ENCODE measurements around the gene DBR1.
"Not testable (repeated sequence)": the region's sequence is repeated elsewhere in the genome, so short reads cannot be mapped to it uniquely, and the experiment has no call there.

DBR1 gene

GRCh38 chr3:138186803-138187295 lies 12.1 kb upstream of the DBR1 start:
- DNase-seq: no peak

GRCh38 chr3:138186221-138186620 lies 11.5 kb upstream of the DBR1 start:
- no peak for DNase-seq

GRCh38 chr3:138184994-138185393 lies 10.3 kb upstream of the DBR1 start:
- no peak for DNase-seq

- DNase-seq: peak; percentile 73
These were observed 5.8 kb upstream of the DBR1 start for GRCh38 chr3:138180375-138181029.

GRCh38 chr3:138173769-138174420 lies 826 bp downstream of the DBR1 start:
- DNase-seq: no peak

GRCh38 chr3:138172625-138173024 lies 2.1 kb downstream of the DBR1 start:
- no peak for DNase-seq

- DNase-seq: no peak
These were observed 9.7 kb downstream of the DBR1 start for GRCh38 chr3:138165061-138165460.

GRCh38 chr3:138157743-138158142 lies 17.0 kb downstream of the DBR1 start:
- DNase-seq: no peak

GRCh38 chr3:138154534-138154933 lies 20.2 kb downstream of the DBR1 start:
- DNase-seq: no peak

GRCh38 chr3:138148503-138148902 lies 26.2 kb downstream of the DBR1 start:
- no peak for DNase-seq

GRCh38 chr3:138142181-138142580 lies 32.5 kb downstream of the DBR1 start:
- DNase-seq: not testable (repeated sequence)

- no peak for DNase-seq
These were observed 33.8 kb downstream of the DBR1 start for GRCh38 chr3:138140940-138141339.

- no peak for DNase-seq
These were observed 35.0 kb downstream of the DBR1 start for GRCh38 chr3:138139691-138140090.

GRCh38 chr3:138137861-138138260 lies 36.9 kb downstream of the DBR1 start:
- DNase-seq: no peak

GRCh38 chr3:138136201-138136600 lies 38.5 kb downstream of the DBR1 start:
- no peak for DNase-seq

- DNase-seq: no peak
These were observed 38.9 kb downstream of the DBR1 start for GRCh38 chr3:138135833-138136194.

- no peak for DNase-seq
These were observed 39.4 kb downstream of the DBR1 start for GRCh38 chr3:138135146-138135832.

- no peak for DNase-seq
These were observed 42.5 kb downstream of the DBR1 start, which contains the start of gene A4GNT for GRCh38 chr3:138132239-138132638. TSS of gene A4GNT (minus strand) at chr3:138132390. CDS start at chr3:138131256, 1,134 bp downstream.

- DNase-seq: no peak
These were observed 46.9 kb downstream of the DBR1 start for GRCh38 chr3:138127636-138128365.

GRCh38 chr3:138125548-138126221 lies 49.0 kb downstream of the DBR1 start:
- no peak for DNase-seq

GRCh38 chr3:138124706-138125355 lies 49.9 kb downstream of the DBR1 start:
- DNase-seq: no peak

- DNase-seq: no peak
These were observed 50.5 kb downstream of the DBR1 start for GRCh38 chr3:138124188-138124587.

All from NCI-H1694 treated with DMSO at 0.1 percent for 48 hours (cell line).